ENCODE results near the gene CLCA2. TPM values are rescaled to one million over a fixed set of nuclear protein-coding genes. Genes with fewer than 3 reads are reported as not detected.

The CLCA2 gene
- total and polyA plus RNA-seq, 4 donors = not detected

DNA sequence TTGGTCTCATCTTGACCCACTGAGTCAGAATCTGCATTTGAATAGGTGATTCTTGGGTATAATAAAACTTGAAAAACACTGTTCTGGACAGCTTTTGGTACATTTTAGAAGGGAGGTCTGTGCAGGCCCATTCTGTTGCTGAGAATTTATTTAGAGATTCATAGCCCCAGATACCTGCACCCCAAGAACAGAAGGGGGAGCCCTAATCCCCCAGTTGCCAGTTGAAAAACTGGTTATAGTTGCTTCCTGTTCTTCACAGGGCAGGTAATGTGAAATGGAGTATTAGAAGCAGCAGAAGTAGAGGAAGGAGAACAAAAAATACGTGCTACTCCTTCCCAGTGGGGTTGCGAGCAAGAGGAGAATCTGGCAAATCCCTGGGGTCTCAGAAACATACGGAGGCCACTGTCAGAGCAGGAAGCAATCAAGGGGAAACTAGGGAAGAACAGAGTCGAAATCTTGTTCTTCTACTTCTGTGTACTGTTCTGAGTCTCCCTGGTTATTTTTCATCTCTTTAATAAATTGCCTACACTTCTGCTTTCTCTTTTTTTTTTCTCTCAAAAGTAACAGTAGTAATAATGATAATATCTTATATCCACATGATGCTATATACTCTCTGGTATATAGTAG lies 4.6 kb upstream of the CLCA2 start:
- TF ChIP-seq, protein P1, sequence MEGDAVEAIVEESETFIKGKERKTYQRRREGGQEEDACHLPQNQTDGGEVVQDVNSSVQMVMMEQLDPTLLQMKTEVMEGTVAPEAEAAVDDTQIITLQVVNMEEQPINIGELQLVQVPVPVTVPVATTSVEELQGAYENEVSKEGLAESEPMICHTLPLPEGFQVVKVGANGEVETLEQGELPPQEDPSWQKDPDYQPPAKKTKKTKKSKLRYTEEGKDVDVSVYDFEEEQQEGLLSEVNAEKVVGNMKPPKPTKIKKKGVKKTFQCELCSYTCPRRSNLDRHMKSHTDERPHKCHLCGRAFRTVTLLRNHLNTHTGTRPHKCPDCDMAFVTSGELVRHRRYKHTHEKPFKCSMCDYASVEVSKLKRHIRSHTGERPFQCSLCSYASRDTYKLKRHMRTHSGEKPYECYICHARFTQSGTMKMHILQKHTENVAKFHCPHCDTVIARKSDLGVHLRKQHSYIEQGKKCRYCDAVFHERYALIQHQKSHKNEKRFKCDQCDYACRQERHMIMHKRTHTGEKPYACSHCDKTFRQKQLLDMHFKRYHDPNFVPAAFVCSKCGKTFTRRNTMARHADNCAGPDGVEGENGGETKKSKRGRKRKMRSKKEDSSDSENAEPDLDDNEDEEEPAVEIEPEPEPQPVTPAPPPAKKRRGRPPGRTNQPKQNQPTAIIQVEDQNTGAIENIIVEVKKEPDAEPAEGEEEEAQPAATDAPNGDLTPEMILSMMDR (IDR thresholded peaks at IDR 0.05; ENCODE audit: low read depth, low read length, missing input control) = peak; percentile 9
- TF ChIP-seq RAD21 (IDR thresholded peaks at IDR 0.05) (peak; percentile 55 to 63), NR2F2 (IDR thresholded peaks at IDR 0.05) (no peak)
- H3K9me3 ChIP-seq (ENCODE audit: control insufficient read depth in 4 of 4, low read length in 3 of 4) = no peaks in the 10 kb centered on the region
- H3K4me1 ChIP-seq (ENCODE audit: control insufficient read depth in 4 of 4, insufficient read depth in 4 of 4, low read length in 3 of 4) = no peaks in the 10 kb centered on the region
- H3K36me3 ChIP-seq (ENCODE audit: control insufficient read depth in 4 of 4, insufficient read depth in 3 of 4, low read depth in 1 of 4, low read length in 3 of 4) = no peaks in the 10 kb centered on the region
- WGBS = 53% methylated on average over 4 of the region's 4 CpGs
- no peak overlapping the region for H3K9ac ChIP-seq (ENCODE audit: low read depth in 1 of 2, low read length in 2 of 2)
- H3K27me3 ChIP-seq (ENCODE audit: control insufficient read depth in 4 of 4, insufficient read depth in 4 of 4, low read length in 3 of 4) = peaks cover 0 to 2% (median 0%) of the 10 kb centered on the region in 4 donors
- H3K4me3 ChIP-seq (ENCODE audit: low read depth in 1 of 3, low read length in 3 of 3) = no peak overlapping the region
- no peak overlapping the region for H3K27ac ChIP-seq (ENCODE audit: low read depth in 1 of 2, low read length in 2 of 2)
- no peak for DNase-seq (ENCODE audit: low spot score)

DNA sequence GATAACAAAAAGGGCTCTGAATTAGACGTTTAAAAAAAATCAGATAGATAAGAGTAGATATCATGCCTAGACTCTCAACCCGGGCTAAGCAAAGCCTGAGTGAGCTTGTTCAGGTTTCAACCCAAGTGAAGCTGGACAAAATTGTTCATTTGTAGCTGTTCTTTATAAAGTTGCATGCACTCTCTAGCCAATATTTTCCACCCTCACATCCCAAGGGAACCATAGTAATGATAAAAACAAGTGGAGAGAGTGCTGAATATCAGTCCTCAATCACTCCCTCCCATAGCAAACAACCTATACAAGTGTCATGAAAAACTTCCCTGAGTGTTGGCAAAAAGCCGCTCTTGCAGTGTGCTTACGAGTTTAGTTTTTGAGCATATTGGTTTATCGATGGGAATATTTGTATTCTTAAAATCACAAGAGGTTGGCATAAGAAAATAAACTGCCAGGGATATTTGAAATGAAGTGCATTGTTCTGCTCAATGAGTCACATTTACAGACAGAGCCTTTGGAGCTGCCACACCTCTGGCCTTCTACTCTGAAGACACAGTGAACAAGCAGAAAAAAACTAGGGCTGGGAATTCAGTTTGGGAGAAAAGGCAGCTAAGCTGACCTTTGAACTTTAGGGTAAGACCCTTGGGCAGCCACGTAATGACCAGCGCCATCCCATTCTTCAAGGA lies 2.2 kb upstream of the CLCA2 start:
- no peaks in the 10 kb centered on the region for H3K36me3 ChIP-seq (ENCODE audit: control insufficient read depth in 4 of 4, insufficient read depth in 3 of 4, low read depth in 1 of 4, low read length in 3 of 4)
- no peak overlapping the region for H3K4me3 ChIP-seq (ENCODE audit: low read depth in 1 of 3, low read length in 3 of 3)
- no peak overlapping the region for H3K27ac ChIP-seq (ENCODE audit: low read depth in 1 of 2, low read length in 2 of 2)
- DNase-seq (ENCODE audit: low spot score) = no peak
- no peak overlapping the region for H3K9ac ChIP-seq (ENCODE audit: low read depth in 1 of 2, low read length in 2 of 2)
- H3K4me1 ChIP-seq (ENCODE audit: control insufficient read depth in 4 of 4, insufficient read depth in 4 of 4, low read length in 3 of 4) = no peaks in the 10 kb centered on the region
- 68% methylated on average over 7 of the region's 7 CpGs for WGBS
- TF ChIP-seq TAF1 (conservative IDR thresholded peaks at IDR 0.05) (no peak), RAD21 (IDR thresholded peaks at IDR 0.05) (no peak), HNF4A (conservative IDR thresholded peaks at IDR 0.05) (no peak)
- TF ChIP-seq, protein P2, sequence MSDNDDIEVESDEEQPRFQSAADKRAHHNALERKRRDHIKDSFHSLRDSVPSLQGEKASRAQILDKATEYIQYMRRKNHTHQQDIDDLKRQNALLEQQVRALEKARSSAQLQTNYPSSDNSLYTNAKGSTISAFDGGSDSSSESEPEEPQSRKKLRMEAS (IDR thresholded peaks at IDR 0.05) = no peak
- no peaks in the 10 kb centered on the region for H3K9me3 ChIP-seq (ENCODE audit: control insufficient read depth in 4 of 4, low read length in 3 of 4)
- peaks cover 0 to 5% (median 0%) of the 10 kb centered on the region in 4 donors for H3K27me3 ChIP-seq (ENCODE audit: control insufficient read depth in 4 of 4, insufficient read depth in 4 of 4, low read length in 3 of 4)

DNA sequence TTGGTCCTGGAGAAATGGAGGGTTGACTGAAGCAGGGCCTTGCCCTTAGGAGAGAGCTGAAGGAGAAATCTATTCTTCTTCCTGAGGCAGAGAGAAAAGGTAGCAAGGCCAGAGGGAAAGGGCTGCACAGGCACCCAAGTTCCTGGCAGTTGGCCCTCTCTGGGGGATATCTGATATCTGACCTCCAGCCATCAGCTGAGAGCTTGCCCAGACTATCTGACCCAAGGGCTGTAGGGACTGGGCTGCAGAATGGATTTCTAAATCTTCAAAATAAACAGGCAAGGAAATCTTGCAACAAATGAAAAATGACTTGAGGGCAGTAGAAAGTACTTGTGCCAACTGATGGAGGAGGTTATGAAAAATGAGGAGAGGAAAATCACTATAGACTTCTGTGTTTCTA lies 498 bp upstream of the CLCA2 start:
- Histone ChIP-seq H3K36me3 (ENCODE audit: control insufficient read depth in 4 of 4, insufficient read depth in 3 of 4, low read depth in 1 of 4, low read length in 3 of 4) (no peaks in the 10 kb centered on the region), H3K4me3 (ENCODE audit: low read depth in 1 of 3, low read length in 3 of 3) (no peak overlapping the region), H3K4me1 (ENCODE audit: control insufficient read depth in 4 of 4, insufficient read depth in 4 of 4, low read length in 3 of 4) (no peaks in the 10 kb centered on the region), H3K27ac (ENCODE audit: low read depth in 1 of 2, low read length in 2 of 2) (no peak overlapping the region), H3K27me3 (ENCODE audit: control insufficient read depth in 4 of 4, insufficient read depth in 4 of 4, low read length in 3 of 4) (peaks cover 0 to 5% (median 0%) of the 10 kb centered on the region in 4 donors), H3K9me3 (ENCODE audit: control insufficient read depth in 4 of 4, low read length in 3 of 4) (no peaks in the 10 kb centered on the region), H3K9ac (ENCODE audit: low read depth in 1 of 2, low read length in 2 of 2) (no peak overlapping the region)
- no peak for DNase-seq (ENCODE audit: low spot score)
- no peak for TF ChIP-seq FOXA1 (IDR thresholded peaks at IDR 0.05)
- no peak for TF ChIP-seq GABPA (IDR thresholded peaks at IDR 0.05 in 1 of 2, conservative IDR thresholded peaks at IDR 0.05 in 1 of 2)
- TF ChIP-seq RAD21 (IDR thresholded peaks at IDR 0.05) = no peak
- no peak for TF ChIP-seq FOXA2 (IDR thresholded peaks at IDR 0.05)
- no peak for TF ChIP-seq HNF4G (IDR thresholded peaks at IDR 0.05)
- TF ChIP-seq, protein P3, sequence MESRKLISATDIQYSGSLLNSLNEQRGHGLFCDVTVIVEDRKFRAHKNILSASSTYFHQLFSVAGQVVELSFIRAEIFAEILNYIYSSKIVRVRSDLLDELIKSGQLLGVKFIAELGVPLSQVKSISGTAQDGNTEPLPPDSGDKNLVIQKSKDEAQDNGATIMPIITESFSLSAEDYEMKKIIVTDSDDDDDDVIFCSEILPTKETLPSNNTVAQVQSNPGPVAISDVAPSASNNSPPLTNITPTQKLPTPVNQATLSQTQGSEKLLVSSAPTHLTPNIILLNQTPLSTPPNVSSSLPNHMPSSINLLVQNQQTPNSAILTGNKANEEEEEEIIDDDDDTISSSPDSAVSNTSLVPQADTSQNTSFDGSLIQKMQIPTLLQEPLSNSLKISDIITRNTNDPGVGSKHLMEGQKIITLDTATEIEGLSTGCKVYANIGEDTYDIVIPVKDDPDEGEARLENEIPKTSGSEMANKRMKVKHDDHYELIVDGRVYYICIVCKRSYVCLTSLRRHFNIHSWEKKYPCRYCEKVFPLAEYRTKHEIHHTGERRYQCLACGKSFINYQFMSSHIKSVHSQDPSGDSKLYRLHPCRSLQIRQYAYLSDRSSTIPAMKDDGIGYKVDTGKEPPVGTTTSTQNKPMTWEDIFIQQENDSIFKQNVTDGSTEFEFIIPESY (IDR thresholded peaks at IDR 0.05) = no peak
- TF ChIP-seq HNF4A (conservative IDR thresholded peaks at IDR 0.05) = no peak
- no peak for TF ChIP-seq NR2F2 (IDR thresholded peaks at IDR 0.05)
- TF ChIP-seq EGR1 (IDR thresholded peaks at IDR 0.05; ENCODE audit: low read depth in 2 of 2) = no peak
- no peak for TF ChIP-seq RXRA (IDR thresholded peaks at IDR 0.05)
- TF ChIP-seq, protein P1 (IDR thresholded peaks at IDR 0.05; ENCODE audit: low read depth, low read length, missing input control) = no peak
- TF ChIP-seq, protein P2 (IDR thresholded peaks at IDR 0.05) = no peak
- no peak for TF ChIP-seq SP1 (IDR thresholded peaks at IDR 0.05)
- TF ChIP-seq, protein P4, sequence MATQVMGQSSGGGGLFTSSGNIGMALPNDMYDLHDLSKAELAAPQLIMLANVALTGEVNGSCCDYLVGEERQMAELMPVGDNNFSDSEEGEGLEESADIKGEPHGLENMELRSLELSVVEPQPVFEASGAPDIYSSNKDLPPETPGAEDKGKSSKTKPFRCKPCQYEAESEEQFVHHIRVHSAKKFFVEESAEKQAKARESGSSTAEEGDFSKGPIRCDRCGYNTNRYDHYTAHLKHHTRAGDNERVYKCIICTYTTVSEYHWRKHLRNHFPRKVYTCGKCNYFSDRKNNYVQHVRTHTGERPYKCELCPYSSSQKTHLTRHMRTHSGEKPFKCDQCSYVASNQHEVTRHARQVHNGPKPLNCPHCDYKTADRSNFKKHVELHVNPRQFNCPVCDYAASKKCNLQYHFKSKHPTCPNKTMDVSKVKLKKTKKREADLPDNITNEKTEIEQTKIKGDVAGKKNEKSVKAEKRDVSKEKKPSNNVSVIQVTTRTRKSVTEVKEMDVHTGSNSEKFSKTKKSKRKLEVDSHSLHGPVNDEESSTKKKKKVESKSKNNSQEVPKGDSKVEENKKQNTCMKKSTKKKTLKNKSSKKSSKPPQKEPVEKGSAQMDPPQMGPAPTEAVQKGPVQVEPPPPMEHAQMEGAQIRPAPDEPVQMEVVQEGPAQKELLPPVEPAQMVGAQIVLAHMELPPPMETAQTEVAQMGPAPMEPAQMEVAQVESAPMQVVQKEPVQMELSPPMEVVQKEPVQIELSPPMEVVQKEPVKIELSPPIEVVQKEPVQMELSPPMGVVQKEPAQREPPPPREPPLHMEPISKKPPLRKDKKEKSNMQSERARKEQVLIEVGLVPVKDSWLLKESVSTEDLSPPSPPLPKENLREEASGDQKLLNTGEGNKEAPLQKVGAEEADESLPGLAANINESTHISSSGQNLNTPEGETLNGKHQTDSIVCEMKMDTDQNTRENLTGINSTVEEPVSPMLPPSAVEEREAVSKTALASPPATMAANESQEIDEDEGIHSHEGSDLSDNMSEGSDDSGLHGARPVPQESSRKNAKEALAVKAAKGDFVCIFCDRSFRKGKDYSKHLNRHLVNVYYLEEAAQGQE (IDR thresholded peaks at IDR 0.05) = no peak

All from liver (tissue), 9 donors.